ENCODE data around the gene AKAP6. TPM values are rescaled to one million over a fixed set of nuclear protein-coding genes. Genes with fewer than 3 reads are reported as not detected.

The AKAP6 gene
- total RNA-seq = under 1 TPM; 0.62 to 0.67 TPM

- POLR2A ChIA-PET = no interaction called here
- Mint-ChIP-seq H3K27ac (no peak within 1 kb of the TSS), H3K36me3 (ENCODE audit: low read depth) (no peaks in the 10 kb centered on the region), H3K9me3 (no peaks in the 10 kb centered on the region), H3K27me3 (no peaks in the 10 kb centered on the region), H3K4me1 (no peaks in the 10 kb centered on the region), H3K4me3 (no peak within 1 kb of the TSS)
- no peak for DNase-seq
- CTCF ChIA-PET = no interaction called here
Measured at GRCh38 chr14:32329146-32329545, at the start of gene AKAP6. Gene AKAP6, plus strand, starts transcription at chr14:32329298. Its CDS starts 104,196 bp downstream, at chr14:32433494.

GRCh38 chr14:32286602-32287001 lies 42.5 kb upstream of the AKAP6 start:
- Mint-ChIP-seq H3K36me3 (ENCODE audit: low read depth) (peaks cover 3% of the 10 kb centered on the region), H3K27ac (no peak overlapping the region), H3K4me3 (no peak overlapping the region), H3K4me1 (no peaks in the 10 kb centered on the region), H3K9me3 (peaks cover 18% of the 10 kb centered on the region), H3K27me3 (no peaks in the 10 kb centered on the region)
- CTCF ChIA-PET = interaction anchor here (0.5 kb wide), 1 partner anchor 271 kb away, joined by 3 read pairs; no protein-coding TSS in a partner anchor
- POLR2A ChIA-PET = no interaction called here
- DNase-seq = no peak

GRCh38 chr14:32296366-32296765 lies 32.7 kb upstream of the AKAP6 start:
- peaks cover 5% of the 10 kb centered on the region for H3K9me3 Mint-ChIP-seq
- no peak overlapping the region for H3K4me3 Mint-ChIP-seq
- no peaks in the 10 kb centered on the region for H3K27me3 Mint-ChIP-seq
- no peaks in the 10 kb centered on the region for H3K4me1 Mint-ChIP-seq
- ChIA-PET CTCF (no interaction called here), POLR2A (no interaction called here)
- H3K27ac Mint-ChIP-seq = no peak overlapping the region
- no peaks in the 10 kb centered on the region for H3K36me3 Mint-ChIP-seq (ENCODE audit: low read depth)
- no peak for DNase-seq

DNA sequence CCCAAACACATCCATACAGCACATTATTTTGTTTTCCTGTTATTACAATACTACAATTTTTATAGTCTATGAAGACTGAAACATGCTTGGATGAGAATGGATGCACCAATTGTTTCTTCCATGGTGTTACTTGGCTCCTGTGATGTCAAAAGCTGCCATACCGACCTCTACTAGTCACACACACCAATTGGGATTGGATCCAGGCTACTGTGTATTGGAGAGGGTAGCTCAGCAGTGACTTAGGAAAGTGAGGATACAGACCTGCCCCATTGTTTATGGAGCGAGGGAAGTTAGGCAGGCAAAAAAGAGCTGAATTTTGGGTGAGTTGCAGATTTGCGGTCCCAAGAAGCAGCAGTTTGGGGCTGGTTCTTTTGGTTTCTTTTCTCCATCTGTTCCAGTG lies 30.8 kb upstream of the AKAP6 start:
- Mint-ChIP-seq H3K27me3 (no peaks in the 10 kb centered on the region), H3K27ac (no peak overlapping the region), H3K4me3 (no peak overlapping the region), H3K9me3 (no peaks in the 10 kb centered on the region), H3K4me1 (no peaks in the 10 kb centered on the region), H3K36me3 (ENCODE audit: low read depth) (no peaks in the 10 kb centered on the region)
- ChIA-PET CTCF (no interaction called here), POLR2A (no interaction called here)
- no peak for DNase-seq

- Mint-ChIP-seq H3K4me3 (no peak overlapping the region), H3K27me3 (no peaks in the 10 kb centered on the region), H3K36me3 (ENCODE audit: low read depth) (no peaks in the 10 kb centered on the region), H3K4me1 (no peaks in the 10 kb centered on the region), H3K9me3 (no peaks in the 10 kb centered on the region), H3K27ac (no peak overlapping the region)
- ChIA-PET POLR2A (no interaction called here), CTCF (no interaction called here)
- no peak for DNase-seq
Measured at GRCh38 chr14:32300136-32300535, 29.0 kb upstream of the AKAP6 start.

GRCh38 chr14:32303865-32304264 lies 25.2 kb upstream of the AKAP6 start:
- Mint-ChIP-seq H3K27me3 (no peaks in the 10 kb centered on the region), H3K27ac (no peak overlapping the region), H3K4me1 (no peaks in the 10 kb centered on the region), H3K4me3 (no peak overlapping the region), H3K9me3 (no peaks in the 10 kb centered on the region), H3K36me3 (ENCODE audit: low read depth) (no peaks in the 10 kb centered on the region)
- POLR2A ChIA-PET = no interaction called here
- no peak for DNase-seq
- CTCF ChIA-PET = no interaction called here

DNA sequence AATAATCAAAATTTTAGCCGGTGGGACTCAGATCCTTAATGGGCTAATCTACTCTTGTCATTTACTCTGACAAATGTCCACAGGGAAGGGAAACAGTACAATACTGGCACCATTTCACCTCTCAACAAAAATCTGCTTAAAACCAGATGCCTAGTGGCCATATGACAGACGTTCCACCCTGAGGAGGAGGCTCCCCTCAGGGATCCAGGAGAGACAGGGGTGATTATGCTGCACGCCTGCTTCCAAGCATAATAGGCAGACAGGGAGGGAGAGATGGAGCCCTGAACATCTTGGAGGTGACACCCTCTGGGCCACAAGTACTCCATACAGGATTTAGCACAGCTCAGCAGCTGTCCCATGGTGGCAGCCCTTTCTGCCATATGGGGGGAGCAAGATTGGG lies 24.8 kb upstream of the AKAP6 start:
- H3K36me3 Mint-ChIP-seq (ENCODE audit: low read depth) = no peaks in the 10 kb centered on the region
- DNase-seq = no peak
- no peak overlapping the region for H3K4me3 Mint-ChIP-seq
- CTCF ChIA-PET = no interaction called here
- H3K4me1 Mint-ChIP-seq = no peaks in the 10 kb centered on the region
- POLR2A ChIA-PET = no interaction called here
- H3K9me3 Mint-ChIP-seq = no peaks in the 10 kb centered on the region
- H3K27ac Mint-ChIP-seq = no peak overlapping the region
- H3K27me3 Mint-ChIP-seq = no peaks in the 10 kb centered on the region

DNA sequence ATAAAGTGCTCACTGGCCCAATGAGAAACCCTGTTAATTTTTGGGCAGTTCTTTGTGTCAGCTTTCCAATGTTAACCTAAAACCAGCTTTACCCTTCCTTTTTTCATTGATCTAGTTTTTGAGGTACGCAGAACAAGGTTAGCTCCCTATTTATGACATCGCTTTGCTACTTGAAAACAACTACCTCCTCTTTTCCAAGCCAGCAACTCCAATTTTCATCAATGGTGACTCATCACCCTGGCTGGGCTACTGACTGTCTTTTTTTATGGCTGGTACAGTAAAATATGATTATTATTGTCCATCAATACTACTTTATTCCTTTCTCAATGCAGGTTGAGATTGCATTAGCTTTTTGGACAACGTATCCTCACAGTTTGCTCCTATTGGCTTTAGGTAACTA lies 22.5 kb upstream of the AKAP6 start:
- no peak overlapping the region for H3K4me3 Mint-ChIP-seq
- POLR2A ChIA-PET = no interaction called here
- H3K9me3 Mint-ChIP-seq = no peaks in the 10 kb centered on the region
- DNase-seq = no peak
- no peaks in the 10 kb centered on the region for H3K27me3 Mint-ChIP-seq
- H3K36me3 Mint-ChIP-seq (ENCODE audit: low read depth) = no peaks in the 10 kb centered on the region
- CTCF ChIA-PET = no interaction called here
- H3K27ac Mint-ChIP-seq = no peak overlapping the region
- no peaks in the 10 kb centered on the region for H3K4me1 Mint-ChIP-seq

DNA sequence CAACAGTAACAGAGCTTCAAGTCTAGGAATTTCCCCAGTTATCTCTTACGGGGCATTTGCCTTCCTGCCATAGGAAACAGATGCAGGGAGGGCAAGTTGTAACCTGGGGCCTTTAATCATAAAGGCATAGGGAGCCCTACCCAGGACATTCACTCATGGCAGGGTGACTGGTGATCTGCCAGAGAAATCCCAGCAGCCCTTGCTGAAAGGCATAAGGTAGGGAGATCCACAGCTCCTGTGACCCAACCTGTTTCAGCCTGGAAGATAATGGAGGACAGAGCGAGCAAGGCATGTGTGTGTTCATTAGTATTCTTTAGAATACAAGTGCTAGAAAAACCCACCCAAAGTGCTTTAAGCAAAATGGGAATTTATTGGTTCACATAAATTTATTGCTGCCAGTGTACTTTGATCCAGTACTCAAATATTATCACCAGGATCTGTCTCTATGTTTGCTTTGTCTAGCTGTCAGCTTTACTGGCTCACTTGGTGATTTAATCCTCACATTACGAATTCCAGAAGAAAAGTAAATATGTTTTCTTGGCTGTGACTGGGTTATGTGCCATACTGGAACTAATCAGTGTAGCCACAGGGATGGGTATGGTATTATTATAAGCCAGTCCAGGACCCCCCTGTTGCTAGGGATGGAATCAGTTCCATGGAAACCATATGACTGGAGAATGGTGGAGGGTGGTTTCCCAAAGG lies 21.1 kb upstream of the AKAP6 start:
- ChIA-PET POLR2A (no interaction called here), CTCF (interaction anchor here (1.2 kb wide), 1 partner anchor 20 kb away, joined by 4 read pairs; no protein-coding TSS in a partner anchor)
- no peaks in the 10 kb centered on the region for H3K36me3 Mint-ChIP-seq (ENCODE audit: low read depth)
- H3K4me3 Mint-ChIP-seq = no peak overlapping the region
- H3K27ac Mint-ChIP-seq = no peak overlapping the region
- H3K9me3 Mint-ChIP-seq = no peaks in the 10 kb centered on the region
- no peaks in the 10 kb centered on the region for H3K27me3 Mint-ChIP-seq
- no peaks in the 10 kb centered on the region for H3K4me1 Mint-ChIP-seq
- no peak for DNase-seq

- H3K9me3 Mint-ChIP-seq = no peaks in the 10 kb centered on the region
- DNase-seq = no peak
- POLR2A ChIA-PET = no interaction called here
- H3K27ac Mint-ChIP-seq = no peak overlapping the region
- no peaks in the 10 kb centered on the region for H3K36me3 Mint-ChIP-seq (ENCODE audit: low read depth)
- CTCF ChIA-PET = no interaction called here
- no peak overlapping the region for H3K4me3 Mint-ChIP-seq
- no peaks in the 10 kb centered on the region for H3K4me1 Mint-ChIP-seq
- no peaks in the 10 kb centered on the region for H3K27me3 Mint-ChIP-seq
Measured at GRCh38 chr14:32310876-32311275, 18.2 kb upstream of the AKAP6 start.

- Mint-ChIP-seq H3K4me1 (no peaks in the 10 kb centered on the region), H3K4me3 (no peak overlapping the region), H3K27me3 (no peaks in the 10 kb centered on the region), H3K36me3 (ENCODE audit: low read depth) (no peaks in the 10 kb centered on the region), H3K27ac (no peak overlapping the region), H3K9me3 (no peaks in the 10 kb centered on the region)
- POLR2A ChIA-PET = no interaction called here
- CTCF ChIA-PET = no interaction called here
- no peak for DNase-seq
Measured at GRCh38 chr14:32311294-32312009, 17.6 kb upstream of the AKAP6 start.

- ChIA-PET POLR2A (no interaction called here), CTCF (no interaction called here)
- no peak overlapping the region for H3K4me3 Mint-ChIP-seq
- no peaks in the 10 kb centered on the region for H3K27me3 Mint-ChIP-seq
- no peak for DNase-seq
- H3K4me1 Mint-ChIP-seq = no peaks in the 10 kb centered on the region
- no peaks in the 10 kb centered on the region for H3K9me3 Mint-ChIP-seq
- no peak overlapping the region for H3K27ac Mint-ChIP-seq
- no peaks in the 10 kb centered on the region for H3K36me3 Mint-ChIP-seq (ENCODE audit: low read depth)
Measured at GRCh38 chr14:32312010-32312331, 17.1 kb upstream of the AKAP6 start.

GRCh38 chr14:32313844-32314376 lies 15.2 kb upstream of the AKAP6 start:
- ChIA-PET POLR2A (no interaction called here), CTCF (no interaction called here)
- no peak overlapping the region for H3K4me3 Mint-ChIP-seq
- no peaks in the 10 kb centered on the region for H3K27me3 Mint-ChIP-seq
- no peaks in the 10 kb centered on the region for H3K4me1 Mint-ChIP-seq
- H3K36me3 Mint-ChIP-seq (ENCODE audit: low read depth) = no peaks in the 10 kb centered on the region
- no peak for DNase-seq
- H3K27ac Mint-ChIP-seq = no peak overlapping the region
- H3K9me3 Mint-ChIP-seq = no peaks in the 10 kb centered on the region

Data from activated CD4-positive, alpha-beta T cell treated with anti-CD3 and anti-CD28 coated beads, Interleukin-2, amount 10 ng/mL, durations not matched to agents 7 days and 5 days (primary cell).